ENCODE results near the gene SPOPL.

Gene SPOPL

DNA sequence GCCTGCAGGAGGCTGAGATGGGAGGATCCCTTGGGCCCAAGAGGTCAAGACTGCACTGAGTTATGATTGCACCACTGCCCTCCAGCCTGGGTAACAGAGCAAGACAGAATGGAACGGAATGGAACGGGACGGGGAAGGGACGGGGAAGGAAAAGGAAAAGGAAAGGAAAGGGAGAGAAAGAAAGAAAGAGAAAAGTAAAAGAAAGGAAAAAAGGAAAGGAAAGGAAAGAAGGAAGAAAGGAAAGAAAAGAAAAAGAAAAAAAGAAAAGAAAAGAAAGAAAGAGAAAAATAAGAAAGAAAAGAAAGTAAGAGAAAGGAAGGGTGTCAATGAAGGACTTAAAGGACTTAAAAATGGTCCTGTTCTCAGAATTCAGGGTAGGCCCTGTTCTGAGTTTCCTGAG lies 4.3 kb upstream of the SPOPL start:
- Histone ChIP-seq H3K9ac (ENCODE audit: low read length) (no peak overlapping the region), H3K4me3 (ENCODE audit: low read length) (no peak overlapping the region), H3K4me1 (ENCODE audit: control insufficient read depth, insufficient read depth, low read length) (peaks cover 7% of the 10 kb centered on the region), H3K36me3 (ENCODE audit: control insufficient read depth, insufficient read depth, low read length) (no peaks in the 10 kb centered on the region), H3K27ac (ENCODE audit: low read depth, low read length) (no peak overlapping the region), H3K27me3 (ENCODE audit: control insufficient read depth, insufficient read depth, low read length) (no peaks in the 10 kb centered on the region)

DNA sequence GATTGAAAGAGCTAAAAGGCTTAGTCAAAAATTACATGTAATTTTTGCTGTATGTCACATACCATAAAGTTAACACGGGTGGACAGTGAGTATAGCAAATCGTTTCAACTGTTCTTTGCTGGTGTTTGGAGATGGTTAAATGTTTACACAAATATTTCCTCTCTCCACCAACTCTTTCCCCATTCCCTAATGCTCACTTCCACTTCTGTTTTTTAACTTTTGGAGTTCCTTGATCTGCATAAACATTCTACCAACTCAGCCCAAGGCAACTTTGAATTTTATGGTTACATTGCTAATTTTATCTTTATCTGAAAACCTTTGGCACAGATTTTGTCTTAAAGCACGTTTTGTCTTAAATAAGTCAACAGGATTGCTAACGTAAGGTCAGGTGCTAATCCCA lies 1.9 kb upstream of the SPOPL start:
- Histone ChIP-seq H3K36me3 (ENCODE audit: control insufficient read depth, insufficient read depth, low read length) (no peaks in the 10 kb centered on the region), H3K27me3 (ENCODE audit: control insufficient read depth, insufficient read depth, low read length) (no peaks in the 10 kb centered on the region), H3K27ac (ENCODE audit: low read depth, low read length) (no peak overlapping the region), H3K9ac (ENCODE audit: low read length) (no peak overlapping the region), H3K4me3 (ENCODE audit: low read length) (no peak overlapping the region), H3K4me1 (ENCODE audit: control insufficient read depth, insufficient read depth, low read length) (peaks cover 18% of the 10 kb centered on the region)

DNA sequence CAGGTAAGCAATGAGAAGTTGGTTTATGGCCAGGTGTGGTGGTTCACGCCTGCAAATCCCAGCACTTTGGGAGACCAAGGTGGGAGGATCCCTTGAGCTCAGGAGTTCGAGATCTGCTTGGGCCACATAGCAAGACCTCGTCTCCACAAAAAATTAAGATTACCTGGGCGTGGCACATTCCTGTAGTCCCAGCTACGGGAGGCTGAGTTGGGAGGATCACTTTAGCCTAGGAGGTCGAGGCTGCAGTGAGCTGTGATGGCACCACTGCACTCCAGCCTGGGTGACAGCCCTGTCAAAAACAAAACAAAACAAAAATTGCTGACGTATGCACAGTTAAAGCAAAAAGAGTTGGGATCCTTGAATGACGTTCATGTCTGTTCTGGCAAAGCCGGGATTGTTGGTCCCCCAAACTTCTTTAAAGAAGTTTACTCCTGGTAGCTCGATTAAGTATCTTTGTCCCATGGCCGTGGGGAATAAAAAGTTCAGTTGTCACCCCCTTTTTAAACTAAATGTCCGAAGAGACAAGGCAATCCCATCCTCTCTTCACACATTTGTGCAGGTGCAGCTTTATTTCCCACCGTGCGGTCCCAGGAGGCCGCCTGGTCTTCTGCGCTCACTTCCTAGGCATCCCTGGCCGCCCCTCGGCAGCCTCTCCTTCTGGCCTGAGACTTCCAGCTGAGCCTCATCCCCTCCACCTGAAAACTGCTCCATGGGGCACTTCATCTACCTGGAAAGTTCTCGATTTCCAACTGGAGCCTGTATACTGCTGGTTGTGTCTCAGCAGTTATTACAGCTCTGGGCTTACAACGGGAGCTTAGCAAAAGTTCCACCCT lies 762 bp upstream of the SPOPL start:
- Histone ChIP-seq H3K36me3 (ENCODE audit: control insufficient read depth, insufficient read depth, low read length) (no peaks in the 10 kb centered on the region), H3K4me1 (ENCODE audit: control insufficient read depth, insufficient read depth, low read length) (peaks cover 18% of the 10 kb centered on the region), H3K9ac (ENCODE audit: low read length) (peak overlapping the region; percentile 42), H3K4me3 (ENCODE audit: low read length) (peak overlapping the region; percentile 87), H3K27me3 (ENCODE audit: control insufficient read depth, insufficient read depth, low read length) (no peaks in the 10 kb centered on the region), H3K27ac (ENCODE audit: low read depth, low read length) (peak overlapping the region; percentile 92)

DNA sequence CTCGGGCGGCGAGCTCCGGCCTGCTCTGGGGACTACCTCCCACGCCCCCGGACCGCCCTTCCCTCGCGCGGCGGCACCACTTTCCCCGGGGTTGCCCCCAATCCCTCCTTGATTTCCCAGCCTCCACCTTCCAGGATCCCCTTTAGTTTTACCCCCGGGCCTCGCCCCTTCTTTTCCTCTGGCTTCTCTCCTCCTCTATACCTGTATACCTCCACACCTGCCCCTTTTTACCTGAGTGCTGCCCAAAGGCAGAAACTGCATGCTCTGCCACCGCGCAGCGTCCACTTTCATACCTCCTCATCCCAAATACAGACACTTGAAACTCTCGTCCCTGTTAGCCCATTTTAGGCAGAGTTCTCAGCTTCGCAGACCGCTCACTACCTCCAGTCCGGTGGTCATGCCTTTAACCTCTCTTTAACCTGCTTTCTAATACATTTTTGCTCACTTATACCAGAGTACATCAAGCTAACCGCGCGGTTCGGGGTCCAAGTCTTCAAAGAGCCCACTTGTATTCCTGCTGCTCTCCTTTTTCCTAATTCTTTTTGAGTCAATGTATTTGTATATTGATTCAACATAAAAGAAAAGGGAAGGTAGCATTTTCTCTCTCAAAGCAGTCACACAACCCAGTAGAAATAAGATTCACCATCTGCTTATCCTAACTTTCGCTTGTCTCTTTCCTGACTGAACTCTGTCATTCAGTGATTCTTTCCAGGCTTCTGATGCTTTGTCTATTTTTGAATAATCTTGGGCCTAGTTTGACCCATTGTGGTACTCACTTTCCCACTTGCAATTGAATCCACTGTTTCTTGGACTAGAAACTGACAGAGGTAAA lies 901 bp downstream of the SPOPL start:
- Histone ChIP-seq H3K4me3 (ENCODE audit: low read length) (peak overlapping the region; percentile 91), H3K27me3 (ENCODE audit: control insufficient read depth, insufficient read depth, low read length) (no peaks in the 10 kb centered on the region), H3K9ac (ENCODE audit: low read length) (peak overlapping the region; percentile 73), H3K27ac (ENCODE audit: low read depth, low read length) (peak overlapping the region; percentile 83), H3K4me1 (ENCODE audit: control insufficient read depth, insufficient read depth, low read length) (peaks cover 18% of the 10 kb centered on the region), H3K36me3 (ENCODE audit: control insufficient read depth, insufficient read depth, low read length) (no peaks in the 10 kb centered on the region)

DNA sequence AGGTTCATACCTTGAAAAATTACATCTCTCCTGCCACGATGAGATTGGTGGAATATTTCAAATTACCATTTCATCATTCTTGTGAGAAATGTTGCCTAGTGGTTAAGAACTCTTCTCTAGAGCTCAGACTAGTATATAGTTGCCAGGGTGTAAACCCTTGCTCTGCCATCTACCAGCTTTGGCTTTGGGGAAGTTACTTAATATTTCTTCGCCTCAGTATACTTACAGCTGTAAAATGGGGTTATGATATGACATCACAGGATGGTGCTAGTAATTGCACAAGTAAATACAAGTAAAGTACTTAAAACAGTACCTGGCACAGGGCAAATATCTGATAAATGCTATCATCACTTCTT lies 1.5 kb downstream of the SPOPL start:
- peak overlapping the region; percentile 91 for H3K4me3 ChIP-seq (ENCODE audit: low read length)
- H3K36me3 ChIP-seq (ENCODE audit: control insufficient read depth, insufficient read depth, low read length), result no peaks in the 10 kb centered on the region
- H3K4me1 ChIP-seq (ENCODE audit: control insufficient read depth, insufficient read depth, low read length), result peaks cover 18% of the 10 kb centered on the region
- no peaks in the 10 kb centered on the region for H3K27me3 ChIP-seq (ENCODE audit: control insufficient read depth, insufficient read depth, low read length)
- no peak overlapping the region for H3K9ac ChIP-seq (ENCODE audit: low read length)
- no peak overlapping the region for H3K27ac ChIP-seq (ENCODE audit: low read depth, low read length)

DNA sequence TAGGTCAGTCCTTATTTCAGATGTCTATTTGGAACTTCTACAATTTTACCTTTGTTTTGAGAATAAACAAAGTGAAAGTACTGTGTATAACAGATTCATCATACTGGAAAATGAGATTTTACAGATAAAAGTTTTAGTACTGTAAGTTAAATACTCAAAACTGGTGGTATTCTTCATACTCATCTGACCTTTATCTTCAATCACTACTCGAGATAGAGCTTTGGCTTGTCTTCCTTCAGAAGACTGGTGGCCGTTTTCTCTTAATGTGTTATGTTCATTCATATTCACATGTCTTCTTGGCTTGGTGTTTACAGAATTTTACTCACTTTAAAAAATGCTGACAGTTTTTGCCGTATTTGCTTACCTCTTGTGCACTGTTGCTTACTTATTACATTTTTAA lies 2.1 kb downstream of the SPOPL start:
- Histone ChIP-seq H3K9ac (ENCODE audit: low read length) (no peak overlapping the region), H3K27ac (ENCODE audit: low read depth, low read length) (no peak overlapping the region), H3K4me1 (ENCODE audit: control insufficient read depth, insufficient read depth, low read length) (peaks cover 18% of the 10 kb centered on the region), H3K36me3 (ENCODE audit: control insufficient read depth, insufficient read depth, low read length) (no peaks in the 10 kb centered on the region), H3K27me3 (ENCODE audit: control insufficient read depth, insufficient read depth, low read length) (no peaks in the 10 kb centered on the region), H3K4me3 (ENCODE audit: low read length) (peak overlapping the region; percentile 47)

DNA sequence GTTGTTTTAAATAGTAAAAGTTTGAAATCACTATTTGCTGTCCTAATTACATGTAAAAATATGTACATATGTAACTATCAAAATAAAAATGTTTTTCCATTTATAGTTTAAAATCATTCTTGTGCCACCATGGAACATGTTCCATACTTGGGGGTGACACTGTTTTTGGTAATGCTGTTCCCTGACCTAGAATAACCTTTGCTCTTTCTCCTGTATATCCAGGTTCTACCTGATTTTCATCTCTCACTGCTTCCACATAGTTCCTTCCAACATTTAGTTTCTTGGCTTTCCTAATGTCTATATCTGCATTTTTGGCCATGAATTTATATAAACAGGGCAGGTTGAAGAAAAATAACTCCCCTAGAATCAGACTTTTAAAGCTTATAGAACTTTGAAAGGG lies 2.5 kb downstream of the SPOPL start:
- Histone ChIP-seq H3K4me1 (ENCODE audit: control insufficient read depth, insufficient read depth, low read length) (peaks cover 18% of the 10 kb centered on the region), H3K27me3 (ENCODE audit: control insufficient read depth, insufficient read depth, low read length) (no peaks in the 10 kb centered on the region), H3K9ac (ENCODE audit: low read length) (no peak overlapping the region), H3K36me3 (ENCODE audit: control insufficient read depth, insufficient read depth, low read length) (no peaks in the 10 kb centered on the region), H3K27ac (ENCODE audit: low read depth, low read length) (no peak overlapping the region), H3K4me3 (ENCODE audit: low read length) (peak overlapping the region; percentile 47)

DNA sequence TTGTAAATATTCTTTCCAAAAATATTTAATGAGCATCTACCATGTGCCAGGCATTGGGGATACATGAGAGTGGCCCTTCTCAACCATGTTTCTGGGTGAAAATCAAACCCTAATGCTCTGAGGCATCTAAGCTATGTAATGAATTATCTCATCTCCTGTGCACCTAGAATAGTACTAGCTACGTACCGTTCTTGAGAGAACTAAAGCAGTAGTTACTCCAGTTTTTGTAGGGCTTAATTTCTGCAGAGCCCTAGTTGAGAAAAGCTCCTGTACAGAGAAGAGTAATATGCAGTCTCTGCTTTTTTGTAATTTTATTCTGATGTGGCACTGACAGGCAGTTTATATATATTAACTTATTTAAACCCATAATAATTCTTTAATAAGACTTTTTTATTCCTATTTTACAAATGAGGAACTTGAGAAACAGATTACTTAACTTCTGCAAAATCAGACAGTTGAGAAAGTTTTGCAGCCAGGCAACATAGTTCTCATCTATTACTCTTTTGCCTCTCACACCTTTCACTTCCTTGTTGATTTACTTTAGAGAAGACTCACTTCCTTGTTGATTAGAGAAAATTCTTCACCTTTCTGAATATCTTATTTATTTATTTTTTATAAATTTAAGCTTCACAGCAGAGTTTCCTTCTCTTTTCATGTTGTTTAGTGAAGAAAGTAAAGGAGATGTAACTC lies 3.1 kb downstream of the SPOPL start:
- H3K4me1 ChIP-seq (ENCODE audit: control insufficient read depth, insufficient read depth, low read length), result peaks cover 18% of the 10 kb centered on the region

DNA sequence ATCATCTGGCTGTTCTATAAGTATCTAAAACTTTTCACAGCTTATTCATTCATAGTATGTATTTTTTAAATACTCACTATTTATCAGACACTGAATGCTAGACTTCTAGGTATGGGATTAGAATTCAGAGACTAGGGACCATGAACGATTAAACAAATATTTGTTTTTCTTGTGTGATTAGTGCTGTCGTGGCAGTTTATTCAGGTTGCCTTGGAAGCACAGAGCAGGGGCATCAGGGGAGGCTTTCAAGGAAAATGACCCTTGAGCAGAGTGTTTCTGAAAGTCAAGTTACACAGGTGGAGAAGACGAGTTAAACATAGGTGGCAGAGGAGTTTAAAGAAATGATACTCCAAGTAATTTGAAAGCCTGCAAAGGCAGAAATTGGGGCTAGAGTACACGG lies 5.7 kb downstream of the SPOPL start:
- no peak overlapping the region for H3K9ac ChIP-seq (ENCODE audit: low read length)
- H3K4me1 ChIP-seq (ENCODE audit: control insufficient read depth, insufficient read depth, low read length), result peaks cover 12% of the 10 kb centered on the region
- H3K27ac ChIP-seq (ENCODE audit: low read depth, low read length), result no peak overlapping the region
- no peak overlapping the region for H3K4me3 ChIP-seq (ENCODE audit: low read length)
- no peaks in the 10 kb centered on the region for H3K27me3 ChIP-seq (ENCODE audit: control insufficient read depth, insufficient read depth, low read length)
- no peaks in the 10 kb centered on the region for H3K36me3 ChIP-seq (ENCODE audit: control insufficient read depth, insufficient read depth, low read length)

More for the DNA sequence above, 3.1 kb downstream of the SPOPL start:
- H3K27me3 ChIP-seq (ENCODE audit: control insufficient read depth, insufficient read depth, low read length), result no peaks in the 10 kb centered on the region
- H3K27ac ChIP-seq (ENCODE audit: low read depth, low read length), result no peak overlapping the region
- no peak overlapping the region for H3K9ac ChIP-seq (ENCODE audit: low read length)
- H3K36me3 ChIP-seq (ENCODE audit: control insufficient read depth, insufficient read depth, low read length), result no peaks in the 10 kb centered on the region
- no peak overlapping the region for H3K4me3 ChIP-seq (ENCODE audit: low read length)

DNA sequence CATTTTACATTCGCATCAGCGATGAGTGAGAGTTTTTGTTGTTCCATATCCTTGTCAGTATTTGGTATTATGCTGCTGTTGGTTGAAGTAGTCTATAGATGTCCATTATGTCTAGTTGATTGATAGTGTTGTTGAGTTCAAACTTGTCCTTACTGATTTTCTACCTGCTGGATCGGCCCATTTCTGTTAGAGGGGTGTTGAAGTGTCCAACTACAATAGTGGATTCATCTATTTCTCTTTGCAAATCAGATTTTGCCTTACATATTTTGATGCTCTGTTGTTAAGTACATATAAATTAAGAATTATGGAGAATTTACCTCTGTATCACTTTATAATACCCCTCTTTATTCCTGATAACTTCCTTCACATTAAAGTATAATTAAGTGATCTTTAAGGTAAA lies 8.7 kb downstream of the SPOPL start:
- Histone ChIP-seq H3K27ac (ENCODE audit: low read depth, low read length) (no peak overlapping the region), H3K4me1 (ENCODE audit: control insufficient read depth, insufficient read depth, low read length) (no peaks in the 10 kb centered on the region), H3K36me3 (ENCODE audit: control insufficient read depth, insufficient read depth, low read length) (no peaks in the 10 kb centered on the region), H3K9ac (ENCODE audit: low read length) (no peak overlapping the region), H3K4me3 (ENCODE audit: low read length) (no peak overlapping the region), H3K27me3 (ENCODE audit: control insufficient read depth, insufficient read depth, low read length) (no peaks in the 10 kb centered on the region)

DNA sequence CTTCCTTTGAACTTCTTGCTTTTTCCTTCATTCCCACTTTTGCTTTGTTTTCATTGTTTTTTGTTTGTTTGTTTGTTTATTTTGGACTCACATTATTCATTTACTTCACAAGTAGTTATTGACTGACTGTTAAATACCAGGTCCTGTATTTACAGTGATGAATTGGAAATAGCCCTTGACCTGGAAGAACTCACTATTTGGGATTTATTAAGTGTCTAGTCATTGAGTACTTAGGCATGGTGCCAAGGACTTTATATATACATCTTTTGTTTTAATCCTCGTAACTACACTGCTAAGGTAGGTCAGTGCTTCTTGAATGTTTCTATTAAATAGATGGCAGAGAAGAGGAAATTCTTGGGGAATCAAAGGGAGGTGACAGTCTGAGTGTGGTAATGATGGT lies 11.1 kb downstream of the SPOPL start:
- Histone ChIP-seq H3K4me1 (ENCODE audit: control insufficient read depth, insufficient read depth, low read length) (peaks cover 7% of the 10 kb centered on the region), H3K9ac (ENCODE audit: low read length) (no peak overlapping the region), H3K27ac (ENCODE audit: low read depth, low read length) (no peak overlapping the region), H3K36me3 (ENCODE audit: control insufficient read depth, insufficient read depth, low read length) (no peaks in the 10 kb centered on the region), H3K4me3 (ENCODE audit: low read length) (no peak overlapping the region), H3K27me3 (ENCODE audit: control insufficient read depth, insufficient read depth, low read length) (no peaks in the 10 kb centered on the region)

DNA sequence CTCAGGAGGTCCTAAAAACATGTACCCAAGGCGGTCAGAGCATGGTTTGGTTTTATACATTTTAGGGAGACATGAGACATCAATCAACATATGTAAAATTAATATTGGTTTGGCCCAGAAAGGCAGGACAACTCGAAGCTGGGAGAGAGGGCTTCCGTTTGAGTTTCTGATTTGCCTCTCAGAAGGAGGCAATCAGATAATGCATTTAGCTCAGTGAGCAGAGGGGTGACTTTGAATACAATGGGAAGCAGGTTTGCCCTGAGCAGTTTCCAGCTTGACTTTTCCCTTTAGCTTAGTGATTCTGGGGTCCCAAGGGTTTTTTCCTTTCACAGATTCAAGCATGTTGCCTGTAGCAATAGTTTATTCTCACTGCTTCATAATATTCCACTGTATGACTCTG lies 12.6 kb downstream of the SPOPL start:
- Histone ChIP-seq H3K4me1 (ENCODE audit: control insufficient read depth, insufficient read depth, low read length) (peaks cover 7% of the 10 kb centered on the region), H3K4me3 (ENCODE audit: low read length) (no peak overlapping the region), H3K27me3 (ENCODE audit: control insufficient read depth, insufficient read depth, low read length) (no peaks in the 10 kb centered on the region), H3K9ac (ENCODE audit: low read length) (no peak overlapping the region), H3K27ac (ENCODE audit: low read depth, low read length) (no peak overlapping the region), H3K36me3 (ENCODE audit: control insufficient read depth, insufficient read depth, low read length) (no peaks in the 10 kb centered on the region)

Measured in rectal smooth muscle tissue (tissue), 1 donor.